NB4 (cell line): ENCODE data around the gene GRIK4.

Experiments used
- DNase-seq: peaks from one replicate; pipeline ENCODE4 v3.0.0; 2010; ENCODE audit warnings: low read depth
- H3K4me3 ChIP-seq: one replicate; pipeline ENCODE4 v1.5.1; 2011; ENCODE audit warnings: mild to moderate bottlenecking, low read depth, low read length, moderate library complexity
- MYC ChIP-seq: IDR thresholded peaks from 2 replicates; pipeline ENCODE4 v1.6.1; 2011; ENCODE audit warnings: low read depth, low read length
- POLR2A ChIP-seq: IDR thresholded peaks from 2 replicates; pipeline ENCODE4 v1.6.1; 2011; ENCODE audit warnings: mild to moderate bottlenecking; ENCODE audit not compliant: insufficient read length; ENCODE audit errors: extremely low read depth
- TF ChIP-seq, protein P1 (sequence below): IDR thresholded peaks from 2 replicates; pipeline ENCODE4 v1.6.1; 2011; ENCODE audit warnings: low read depth, low read length
- TF ChIP-seq, protein P2 (sequence below): IDR thresholded peaks from one replicate; pipeline ENCODE4 v1.5.1; 2012; ENCODE audit warnings: low read depth, low read length

GRIK4 gene

DNA sequence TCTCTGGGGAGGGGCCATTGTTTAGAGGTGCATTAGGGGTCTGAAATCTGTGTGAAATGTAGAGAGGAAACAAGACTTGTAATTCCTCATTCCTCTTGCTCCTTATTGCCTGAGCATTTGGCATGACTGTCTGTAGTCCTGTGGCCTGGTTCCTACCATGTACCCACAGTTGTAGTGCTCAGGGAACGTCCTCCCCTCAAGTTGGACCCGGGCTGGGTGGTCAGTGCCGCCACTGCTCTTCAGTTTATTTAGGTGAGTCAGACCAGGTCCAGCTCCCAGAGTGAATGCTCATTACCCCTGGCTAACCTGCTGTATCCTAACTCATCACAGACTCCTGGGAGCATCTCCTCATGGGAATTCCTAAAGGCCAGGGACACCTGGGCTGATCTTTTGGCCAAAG, 139.8 kb downstream of the GRIK4 start:
- DNase-seq = no peak
- no peak overlapping the region for H3K4me3 ChIP-seq
- TF ChIP-seq MYC = no peak
- no peak for TF ChIP-seq POLR2A
- TF ChIP-seq, protein P1, sequence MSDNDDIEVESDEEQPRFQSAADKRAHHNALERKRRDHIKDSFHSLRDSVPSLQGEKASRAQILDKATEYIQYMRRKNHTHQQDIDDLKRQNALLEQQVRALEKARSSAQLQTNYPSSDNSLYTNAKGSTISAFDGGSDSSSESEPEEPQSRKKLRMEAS = no peak
- TF ChIP-seq, protein P2, sequence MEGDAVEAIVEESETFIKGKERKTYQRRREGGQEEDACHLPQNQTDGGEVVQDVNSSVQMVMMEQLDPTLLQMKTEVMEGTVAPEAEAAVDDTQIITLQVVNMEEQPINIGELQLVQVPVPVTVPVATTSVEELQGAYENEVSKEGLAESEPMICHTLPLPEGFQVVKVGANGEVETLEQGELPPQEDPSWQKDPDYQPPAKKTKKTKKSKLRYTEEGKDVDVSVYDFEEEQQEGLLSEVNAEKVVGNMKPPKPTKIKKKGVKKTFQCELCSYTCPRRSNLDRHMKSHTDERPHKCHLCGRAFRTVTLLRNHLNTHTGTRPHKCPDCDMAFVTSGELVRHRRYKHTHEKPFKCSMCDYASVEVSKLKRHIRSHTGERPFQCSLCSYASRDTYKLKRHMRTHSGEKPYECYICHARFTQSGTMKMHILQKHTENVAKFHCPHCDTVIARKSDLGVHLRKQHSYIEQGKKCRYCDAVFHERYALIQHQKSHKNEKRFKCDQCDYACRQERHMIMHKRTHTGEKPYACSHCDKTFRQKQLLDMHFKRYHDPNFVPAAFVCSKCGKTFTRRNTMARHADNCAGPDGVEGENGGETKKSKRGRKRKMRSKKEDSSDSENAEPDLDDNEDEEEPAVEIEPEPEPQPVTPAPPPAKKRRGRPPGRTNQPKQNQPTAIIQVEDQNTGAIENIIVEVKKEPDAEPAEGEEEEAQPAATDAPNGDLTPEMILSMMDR = no peak

DNA sequence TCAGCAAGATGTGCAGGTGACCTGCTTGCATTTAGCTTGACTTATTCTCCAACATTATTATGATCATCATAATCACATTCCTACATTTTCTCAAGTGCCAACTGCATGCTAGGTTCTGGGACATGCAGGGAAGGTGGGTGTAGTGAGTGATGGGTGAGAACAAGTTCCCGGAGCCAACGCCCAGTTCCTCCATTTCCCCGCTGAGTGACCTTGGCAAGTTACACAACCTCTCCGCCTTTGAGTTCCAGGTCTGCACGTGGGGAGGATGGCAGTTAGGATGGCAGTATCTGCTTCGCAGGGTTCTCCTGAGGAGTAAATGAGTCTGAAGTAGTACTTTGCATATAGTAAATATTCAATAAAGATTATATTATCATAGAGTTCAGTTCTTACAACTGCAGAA, 140.3 kb downstream of the GRIK4 start:
- no peak overlapping the region for H3K4me3 ChIP-seq
- DNase-seq = no peak
- TF ChIP-seq POLR2A (no peak), MYC (no peak)
- TF ChIP-seq, protein P1 = no peak
- TF ChIP-seq, protein P2 = no peak

DNA sequence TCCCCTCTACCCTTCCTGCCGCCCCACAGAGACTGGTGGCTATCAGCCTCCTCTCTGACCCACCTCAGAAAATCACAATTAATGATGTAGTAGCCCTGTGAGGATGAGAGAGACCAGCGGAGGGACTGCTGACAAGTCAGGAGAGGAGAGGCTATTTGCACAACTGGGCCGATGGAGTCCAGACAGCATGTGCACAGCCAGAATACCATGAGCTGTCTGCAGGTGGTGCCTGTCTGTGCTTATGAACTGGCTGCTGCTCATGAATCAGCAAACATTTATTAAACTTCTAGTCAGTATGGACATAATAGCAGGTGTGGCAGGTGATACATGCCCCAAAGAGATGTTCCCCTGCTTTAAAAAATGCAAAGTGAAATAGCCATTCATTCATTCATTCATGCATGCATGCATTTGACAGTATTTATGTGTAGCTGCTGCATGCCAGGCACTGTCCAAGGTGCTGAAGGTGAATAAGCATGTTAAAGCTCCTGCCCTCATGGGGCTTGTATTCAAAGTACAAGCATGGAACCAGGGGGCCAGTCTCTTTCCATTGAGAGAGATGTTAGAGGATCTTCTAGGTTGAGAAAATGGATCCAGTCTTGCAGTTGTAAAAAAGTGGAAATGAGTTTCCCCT, 141.3 kb downstream of the GRIK4 start:
- DNase-seq = peak; percentile 49
- TF ChIP-seq POLR2A (no peak), MYC (no peak)
- TF ChIP-seq, protein P1 = no peak
- TF ChIP-seq, protein P2 = no peak
- no peak overlapping the region for H3K4me3 ChIP-seq

DNA sequence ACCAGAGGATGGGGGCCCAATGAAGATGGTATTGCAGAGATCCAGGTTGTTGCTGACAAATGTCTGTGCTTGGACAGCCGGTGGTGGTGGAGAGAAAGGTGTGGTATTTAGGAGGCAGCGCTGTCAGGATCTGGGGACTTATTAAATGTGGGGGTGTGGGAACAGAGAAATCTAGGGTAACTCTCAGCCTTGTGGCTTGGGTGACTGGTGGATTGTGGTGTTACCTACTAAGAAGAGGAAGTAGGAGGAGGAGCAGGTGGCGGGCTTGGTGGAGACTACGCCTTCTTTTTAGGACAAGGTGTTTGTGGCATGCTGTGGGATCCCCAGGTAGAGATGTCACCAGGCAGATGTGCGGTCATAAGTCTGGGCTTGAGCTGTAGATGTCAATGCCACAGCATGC, 144.0 kb downstream of the GRIK4 start:
- DNase-seq = no peak
- no peak overlapping the region for H3K4me3 ChIP-seq
- TF ChIP-seq, protein P1 = no peak
- TF ChIP-seq, protein P2 = no peak
- no peak for TF ChIP-seq POLR2A
- no peak for TF ChIP-seq MYC

DNA sequence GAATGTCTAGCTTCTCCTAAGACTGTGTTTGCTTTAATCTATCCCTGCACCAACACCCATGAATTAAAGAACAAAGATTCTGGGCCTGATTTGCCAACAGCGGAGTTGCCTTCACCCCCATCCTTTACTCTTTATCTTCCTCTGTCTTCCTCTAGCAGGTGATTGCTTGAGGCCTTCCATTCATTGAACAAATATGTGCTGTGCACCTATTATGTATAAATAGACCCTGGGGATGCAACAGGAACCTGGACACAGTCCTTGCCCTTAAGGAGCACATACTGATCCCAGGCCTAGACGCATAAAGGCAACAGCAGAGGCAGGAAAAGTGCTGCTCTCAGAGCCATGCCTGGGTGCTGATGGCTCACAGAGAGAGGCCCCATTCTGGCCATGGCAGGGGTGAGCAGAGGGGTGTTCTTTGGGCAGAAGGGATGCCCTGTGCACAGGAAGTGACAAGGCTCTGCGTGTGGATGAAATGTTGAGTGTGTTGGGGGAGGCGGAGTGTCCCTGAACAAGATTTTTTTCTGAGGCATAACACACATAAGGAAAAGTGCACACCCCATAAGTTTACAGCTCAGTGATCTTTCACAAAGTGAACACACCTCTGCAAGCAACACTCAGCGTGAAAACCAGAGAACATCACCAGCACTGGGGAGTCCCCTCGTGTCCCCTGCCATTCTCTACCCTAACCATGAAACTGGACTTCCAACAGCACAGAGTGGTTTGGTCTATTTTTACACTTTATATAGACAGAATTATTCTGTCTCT, 145.9 kb downstream of the GRIK4 start:
- H3K4me3 ChIP-seq = no peak overlapping the region
- DNase-seq = no peak
- TF ChIP-seq MYC = no peak
- TF ChIP-seq POLR2A = no peak
- TF ChIP-seq, protein P1 = no peak
- TF ChIP-seq, protein P2 = no peak
